GM12878 (cell line): ENCODE data around the gene ACTA2. TPM values are rescaled to one million over a fixed set of nuclear protein-coding genes. Genes with fewer than 3 reads are reported as not detected.

Experiments
- NR2C2 ChIP-seq: IDR thresholded peaks from 2 replicates; pipeline ENCODE4 v1.6.1; 2011; ENCODE audit warnings: borderline replicate concordance, low read depth; ENCODE audit not compliant: control insufficient read depth, insufficient read length
- NR2F1 ChIP-seq: fragments of 450-650 bp; conservative IDR thresholded peaks from 2 replicates; pipeline ENCODE4 v1.6.1; 2017; ENCODE audit warnings: mild to moderate bottlenecking
- SREBF1 ChIP-seq: IDR thresholded peaks from 2 replicates; pipeline ENCODE4 v1.6.1; 2012; ENCODE audit warnings: mild to moderate bottlenecking, low read length
- polyA plus RNA-seq, 11 experiments: library from polyadenylated mRNA; depleted of rRNA in 4 of 11; unstranded in 6 of 11; stranded (reverse) in 5 of 11; fragments of >200 nt; fragmentation: Nextera tagmentation in 4 of 11; fragmentation: Illumina TruSeq in 1 of 11; extraction: Ambion mirVana in 4 of 11; extraction: Trizol in 1 of 11; gene quantifications; 1 replicate in 1 of 11; 2 replicates in 10 of 11; pipeline versions ENCODE4 v1.2.1 to v1.2.3, GENCODE V29; 2011 to 2016; ENCODE audit warnings: inconsistent platforms in 2 of 11, missing spikeins in 2 of 11, low read depth in 1 of 11
- total RNA-seq, 4 experiments: library from RNA; depleted of rRNA in 3 of 4; stranded (reverse); fragments of >200 nt in 3 of 4; fragmentation: Illumina TruSeq in 1 of 4; extraction: Trizol in 1 of 4; gene quantifications; 2 replicates each; pipeline versions ENCODE4 v1.2.1 to v1.2.3, GENCODE V29; 2013 to 2021
- TF ChIP-seq, protein P1 (sequence below): fragments of 450-650 bp; IDR thresholded peaks from 2 replicates; pipeline ENCODE4 v1.6.1; 2017; ENCODE audit warnings: mild to moderate bottlenecking, moderate library complexity
- TF ChIP-seq, protein P2 (sequence below): fragments of 450-650 bp; formaldehyde crosslinking; IDR thresholded peaks from 2 replicates; pipeline ENCODE4 v1.4.0; 2020; ENCODE audit warnings: mild to moderate bottlenecking, moderate library complexity

The ACTA2 gene
- total and polyA plus RNA-seq, 10 of the 15 experiments (the other 5 are each of a cell fraction or from before 2014, with no cell fraction given): 7.4 to 78.2 (median 32.4) TPM

DNA sequence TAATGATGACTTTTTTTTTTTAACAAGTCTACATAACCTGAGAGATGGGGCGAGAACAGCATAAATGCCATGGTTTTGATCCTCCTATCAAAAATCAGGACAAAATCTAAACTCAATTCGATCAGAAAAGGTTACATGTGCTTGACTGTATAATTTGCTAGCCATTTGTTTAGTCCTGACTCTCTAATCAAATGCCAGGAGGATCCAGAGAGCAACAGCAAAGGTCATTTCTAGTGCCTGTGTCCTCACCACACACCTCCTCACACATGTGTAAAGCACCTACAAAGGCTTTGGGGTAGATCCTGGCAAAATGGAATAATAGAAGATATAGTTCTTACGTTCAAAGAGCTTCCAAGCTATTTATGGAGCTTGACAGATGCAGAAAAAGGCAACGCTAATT lies 27.0 kb upstream of the ACTA2 start (continued):
- TF ChIP-seq, protein P1, sequence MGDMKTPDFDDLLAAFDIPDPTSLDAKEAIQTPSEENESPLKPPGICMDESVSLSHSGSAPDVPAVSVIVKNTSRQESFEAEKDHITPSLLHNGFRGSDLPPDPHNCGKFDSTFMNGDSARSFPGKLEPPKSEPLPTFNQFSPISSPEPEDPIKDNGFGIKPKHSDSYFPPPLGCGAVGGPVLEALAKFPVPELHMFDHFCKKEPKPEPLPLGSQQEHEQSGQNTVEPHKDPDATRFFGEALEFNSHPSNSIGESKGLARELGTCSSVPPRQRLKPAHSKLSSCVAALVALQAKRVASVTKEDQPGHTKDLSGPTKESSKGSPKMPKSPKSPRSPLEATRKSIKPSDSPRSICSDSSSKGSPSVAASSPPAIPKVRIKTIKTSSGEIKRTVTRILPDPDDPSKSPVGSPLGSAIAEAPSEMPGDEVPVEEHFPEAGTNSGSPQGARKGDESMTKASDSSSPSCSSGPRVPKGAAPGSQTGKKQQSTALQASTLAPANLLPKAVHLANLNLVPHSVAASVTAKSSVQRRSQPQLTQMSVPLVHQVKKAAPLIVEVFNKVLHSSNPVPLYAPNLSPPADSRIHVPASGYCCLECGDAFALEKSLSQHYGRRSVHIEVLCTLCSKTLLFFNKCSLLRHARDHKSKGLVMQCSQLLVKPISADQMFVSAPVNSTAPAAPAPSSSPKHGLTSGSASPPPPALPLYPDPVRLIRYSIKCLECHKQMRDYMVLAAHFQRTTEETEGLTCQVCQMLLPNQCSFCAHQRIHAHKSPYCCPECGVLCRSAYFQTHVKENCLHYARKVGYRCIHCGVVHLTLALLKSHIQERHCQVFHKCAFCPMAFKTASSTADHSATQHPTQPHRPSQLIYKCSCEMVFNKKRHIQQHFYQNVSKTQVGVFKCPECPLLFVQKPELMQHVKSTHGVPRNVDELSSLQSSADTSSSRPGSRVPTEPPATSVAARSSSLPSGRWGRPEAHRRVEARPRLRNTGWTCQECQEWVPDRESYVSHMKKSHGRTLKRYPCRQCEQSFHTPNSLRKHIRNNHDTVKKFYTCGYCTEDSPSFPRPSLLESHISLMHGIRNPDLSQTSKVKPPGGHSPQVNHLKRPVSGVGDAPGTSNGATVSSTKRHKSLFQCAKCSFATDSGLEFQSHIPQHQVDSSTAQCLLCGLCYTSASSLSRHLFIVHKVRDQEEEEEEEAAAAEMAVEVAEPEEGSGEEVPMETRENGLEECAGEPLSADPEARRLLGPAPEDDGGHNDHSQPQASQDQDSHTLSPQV: no peak
- TF ChIP-seq NR2C2: no peak
- no peak for TF ChIP-seq SREBF1
- TF ChIP-seq, protein P2, sequence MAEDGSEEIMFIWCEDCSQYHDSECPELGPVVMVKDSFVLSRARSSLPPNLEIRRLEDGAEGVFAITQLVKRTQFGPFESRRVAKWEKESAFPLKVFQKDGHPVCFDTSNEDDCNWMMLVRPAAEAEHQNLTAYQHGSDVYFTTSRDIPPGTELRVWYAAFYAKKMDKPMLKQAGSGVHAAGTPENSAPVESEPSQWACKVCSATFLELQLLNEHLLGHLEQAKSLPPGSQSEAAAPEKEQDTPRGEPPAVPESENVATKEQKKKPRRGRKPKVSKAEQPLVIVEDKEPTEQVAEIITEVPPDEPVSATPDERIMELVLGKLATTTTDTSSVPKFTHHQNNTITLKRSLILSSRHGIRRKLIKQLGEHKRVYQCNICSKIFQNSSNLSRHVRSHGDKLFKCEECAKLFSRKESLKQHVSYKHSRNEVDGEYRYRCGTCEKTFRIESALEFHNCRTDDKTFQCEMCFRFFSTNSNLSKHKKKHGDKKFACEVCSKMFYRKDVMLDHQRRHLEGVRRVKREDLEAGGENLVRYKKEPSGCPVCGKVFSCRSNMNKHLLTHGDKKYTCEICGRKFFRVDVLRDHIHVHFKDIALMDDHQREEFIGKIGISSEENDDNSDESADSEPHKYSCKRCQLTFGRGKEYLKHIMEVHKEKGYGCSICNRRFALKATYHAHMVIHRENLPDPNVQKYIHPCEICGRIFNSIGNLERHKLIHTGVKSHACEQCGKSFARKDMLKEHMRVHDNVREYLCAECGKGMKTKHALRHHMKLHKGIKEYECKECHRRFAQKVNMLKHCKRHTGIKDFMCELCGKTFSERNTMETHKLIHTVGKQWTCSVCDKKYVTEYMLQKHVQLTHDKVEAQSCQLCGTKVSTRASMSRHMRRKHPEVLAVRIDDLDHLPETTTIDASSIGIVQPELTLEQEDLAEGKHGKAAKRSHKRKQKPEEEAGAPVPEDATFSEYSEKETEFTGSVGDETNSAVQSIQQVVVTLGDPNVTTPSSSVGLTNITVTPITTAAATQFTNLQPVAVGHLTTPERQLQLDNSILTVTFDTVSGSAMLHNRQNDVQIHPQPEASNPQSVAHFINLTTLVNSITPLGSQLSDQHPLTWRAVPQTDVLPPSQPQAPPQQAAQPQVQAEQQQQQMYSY (CRISPR knock-in tag): no peak
- no peak for TF ChIP-seq NR2F1
